K562 (cell line): ENCODE data around the gene SSH3. TPM values are rescaled to one million over a fixed set of nuclear protein-coding genes. Genes with fewer than 3 reads are reported as not detected.

Experiments
- MGA ChIP-seq: fragments of 450-650 bp; IDR thresholded peaks from 2 replicates; pipeline ENCODE4 v1.6.1; 2016; ENCODE audit warnings: mild to moderate bottlenecking, moderate library complexity
- NCOA4 ChIP-seq: fragments of 450-650 bp; IDR thresholded peaks from 2 replicates; pipeline ENCODE4 v1.6.1; 2018; ENCODE audit warnings: mild to moderate bottlenecking; ENCODE audit not compliant: partially characterized antibody
- POU5F1 ChIP-seq: fragments of 150-350 bp; IDR thresholded peaks from 2 replicates; pipeline ENCODE4 v1.6.1; 2014; ENCODE audit warnings: borderline replicate concordance, low read length, low read depth, mild to moderate bottlenecking; ENCODE audit not compliant: partially characterized antibody
- THRB ChIP-seq: fragments of 450-650 bp; formaldehyde crosslinking; conservative IDR thresholded peaks from 2 replicates; pipeline ENCODE4 v1.4.0; 2022; ENCODE audit warnings: mild to moderate bottlenecking, missing genetic modification characterization
- ZBTB11 ChIP-seq, 3 experiments: fragments of 200-800 bp in 1 of 3; fragments of 250-450 bp in 1 of 3; fragments of 450-650 bp in 1 of 3; sonication (Bioruptor Pico) in 1 of 3; sonication (Bioruptor generic) in 1 of 3; formaldehyde crosslinking in 1 of 3; IDR thresholded peaks; 2 replicates each; pipeline versions ENCODE4 v1.6.1 to v1.8.0; 2016 to 2022; ENCODE audit warnings: mild to moderate bottlenecking in 2 of 3, missing genetic modification characterization in 2 of 3, missing compliant biosample characterization in 1 of 3, moderate library complexity in 1 of 3
- ZBTB12 ChIP-seq: fragments of 250-450 bp; sonication (Bioruptor Pico); IDR thresholded peaks from 2 replicates; pipeline ENCODE4 v1.4.0; 2020
- ZNF584 ChIP-seq: fragments of 200-800 bp; sonication (Bioruptor generic); IDR thresholded peaks from 2 replicates; pipeline ENCODE4 v1.6.1; 2016; ENCODE audit warnings: low read depth, mild to moderate bottlenecking, missing genetic modification characterization, missing compliant biosample characterization
- polyA plus RNA-seq, 8 experiments: library from polyadenylated mRNA; depleted of rRNA in 4 of 8; stranded (reverse) in 5 of 8; unstranded in 3 of 8; fragments of >200 nt; fragmentation: Nextera tagmentation in 2 of 8; fragmentation: Illumina TruSeq in 1 of 8; extraction: Ambion mirVana in 2 of 8; extraction: Trizol in 1 of 8; gene quantifications; 2 replicates each; pipeline versions ENCODE4 v1.2.1 to v1.2.3, GENCODE V29; 2011 to 2014; ENCODE audit warnings: inconsistent platforms in 1 of 8, missing spikeins in 1 of 8
- total RNA-seq, 7 experiments: library from RNA; depleted of rRNA in 6 of 7; stranded (reverse); fragments of >200 nt in 6 of 7; fragmentation: Illumina TruSeq in 2 of 7; extraction: Trizol in 2 of 7; gene quantifications; 2 replicates each; pipeline versions ENCODE4 v1.2.1 to v1.2.3, GENCODE V29; 2011 to 2021; ENCODE audit warnings: low replicate concordance in 1 of 7

SSH3 gene
- total and polyA plus RNA-seq, 9 of the 15 experiments (the other 6 are each of a cell fraction or from before 2014, with no cell fraction given), result 0.07 to 1.0 (median 0.24) TPM; not detected in 3

GRCh38 chr11:67347964-67348749, 44.8 kb downstream of the SSH3 start (continued):
- TF ChIP-seq MGA, result no peak
- TF ChIP-seq NCOA4, result no peak
- no peak for TF ChIP-seq THRB (CRISPR knock-in tag)
- TF ChIP-seq ZBTB12, result no peak
- TF ChIP-seq ZNF584 (CRISPR knock-in tag), result peak; percentile 89
- peak in 1 of 3 experiments; percentile 86; a peak in 2 of 6 replicates for TF ChIP-seq ZBTB11 (CRISPR knock-in tag; IDR thresholded peaks at IDR 0.05)
- TF ChIP-seq POU5F1, result no peak
